GM21723 (cell line): ENCODE data around the gene UQCRH.

Experiments
- ATAC-seq: cut with Tn5 transposase; IDR thresholded peaks from one replicate; pipeline ENCODE4 v1.9.1; 2021; ENCODE audit warnings: mild to moderate bottlenecking, moderate library complexity; ENCODE audit not compliant: unreplicated experiment

Gene UQCRH

GRCh38 chr1:46303038-46303871 lies at the start of gene UQCRH, which contains the start of gene LRRC41:
TSS of gene UQCRH (plus strand) at chr1:46303698. CDS start at chr1:46303767, 69 bp downstream.
TSS of gene LRRC41 (minus strand) at chr1:46303616. CDS start at chr1:46303322, 294 bp downstream.
- peak; percentile 77 for ATAC-seq

GRCh38 chr1:46254668-46255067 lies 48.8 kb upstream of the UQCRH start:
- no peak for ATAC-seq

GRCh38 chr1:46256523-46256922 lies 47.0 kb upstream of the UQCRH start:
- ATAC-seq = no peak

- no peak for ATAC-seq
These were observed 41.0 kb upstream of the UQCRH start for GRCh38 chr1:46262508-46262907.

DNA sequence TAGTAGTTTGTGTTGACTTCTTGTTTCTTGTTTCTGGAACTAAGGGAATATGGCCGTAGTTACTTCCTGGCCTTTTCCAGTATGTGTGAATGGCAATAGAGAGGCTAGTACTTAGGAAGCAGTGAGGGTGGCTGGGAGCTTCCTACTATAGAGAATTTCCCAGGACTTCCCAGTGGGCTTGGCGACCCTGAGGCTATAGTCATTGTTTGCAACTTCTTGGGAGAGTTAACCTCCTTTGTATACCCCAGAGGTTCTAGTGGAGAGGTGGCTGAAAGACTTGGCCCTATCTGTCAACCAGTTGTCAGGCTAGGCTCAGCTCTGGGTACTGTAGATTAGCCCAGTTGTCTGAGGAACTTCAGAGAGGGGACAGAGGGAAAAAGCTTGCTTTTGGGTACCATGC lies 40.4 kb upstream of the UQCRH start:
- ATAC-seq = no peak

DNA sequence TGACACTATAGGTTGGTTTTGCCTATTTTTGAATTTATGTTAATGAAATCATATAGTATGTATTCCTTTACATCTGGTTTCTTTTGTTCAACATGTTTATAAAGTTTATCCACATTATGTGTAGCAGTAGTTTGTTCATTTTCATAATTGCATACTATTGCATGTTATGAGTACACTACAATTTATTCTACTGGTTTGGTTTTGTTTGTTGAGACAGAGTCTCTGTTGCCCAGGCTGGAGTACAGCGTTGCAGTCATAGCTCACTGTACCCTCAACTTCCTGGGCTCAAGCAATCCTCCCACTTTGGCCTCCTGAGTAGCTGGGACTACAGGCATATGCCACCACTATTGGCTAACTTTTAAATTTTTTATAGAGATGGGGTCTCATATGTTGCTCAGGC lies 34.9 kb upstream of the UQCRH start:
- no peak for ATAC-seq

GRCh38 chr1:46274225-46275029 lies 29.1 kb upstream of the UQCRH start:
- no peak for ATAC-seq

GRCh38 chr1:46275030-46275337 lies 28.5 kb upstream of the UQCRH start:
- no peak for ATAC-seq

- no peak for ATAC-seq
These were observed 25.7 kb upstream of the UQCRH start for GRCh38 chr1:46277658-46278373.

- no peak for ATAC-seq
These were observed 24.7 kb upstream of the UQCRH start for GRCh38 chr1:46278807-46279206.

GRCh38 chr1:46280092-46280491 lies 23.4 kb upstream of the UQCRH start:
- ATAC-seq = no peak

- ATAC-seq = no peak
These were observed 22.5 kb upstream of the UQCRH start for GRCh38 chr1:46281021-46281420.

GRCh38 chr1:46284058-46284457 lies 19.4 kb upstream of the UQCRH start:
- ATAC-seq = no peak

GRCh38 chr1:46284597-46285564 lies 18.6 kb upstream of the UQCRH start:
- no peak for ATAC-seq

DNA sequence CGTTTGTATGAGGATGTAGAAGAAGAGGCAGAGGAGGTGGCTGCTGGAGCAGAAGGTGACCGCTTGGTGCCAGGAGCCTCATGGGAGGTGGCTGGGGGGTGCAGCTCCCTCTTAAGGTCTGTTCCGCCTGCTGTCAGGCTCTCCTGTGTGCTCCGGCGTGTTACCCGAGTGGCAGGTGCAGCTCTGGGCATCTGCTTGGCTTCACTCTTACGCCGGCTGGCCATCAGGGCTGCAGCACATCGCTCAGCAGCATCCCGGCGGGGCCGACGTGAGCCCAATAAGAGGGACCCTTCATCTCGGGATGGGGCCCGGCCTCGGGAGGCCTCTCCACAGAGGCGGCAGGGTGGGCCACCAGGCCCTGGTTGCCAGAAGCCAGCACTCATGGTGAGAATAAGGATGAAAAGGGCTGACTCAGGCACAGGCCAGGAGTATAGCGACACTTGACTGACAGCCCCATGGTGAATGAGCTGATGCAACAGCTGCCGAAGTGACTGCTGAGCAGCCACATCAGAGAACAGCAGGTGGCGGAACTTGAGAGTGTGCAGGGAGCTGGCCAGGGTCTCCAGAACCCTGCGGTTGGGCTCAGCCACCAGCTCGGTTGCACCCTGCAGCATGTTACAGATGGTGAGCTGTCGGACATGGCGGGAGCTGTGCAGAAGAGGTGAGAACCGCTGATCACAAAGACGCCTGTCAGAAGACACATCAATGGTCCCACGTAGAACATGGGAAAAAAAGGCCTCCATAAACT lies 17.6 kb upstream of the UQCRH start:
- no peak for ATAC-seq

DNA sequence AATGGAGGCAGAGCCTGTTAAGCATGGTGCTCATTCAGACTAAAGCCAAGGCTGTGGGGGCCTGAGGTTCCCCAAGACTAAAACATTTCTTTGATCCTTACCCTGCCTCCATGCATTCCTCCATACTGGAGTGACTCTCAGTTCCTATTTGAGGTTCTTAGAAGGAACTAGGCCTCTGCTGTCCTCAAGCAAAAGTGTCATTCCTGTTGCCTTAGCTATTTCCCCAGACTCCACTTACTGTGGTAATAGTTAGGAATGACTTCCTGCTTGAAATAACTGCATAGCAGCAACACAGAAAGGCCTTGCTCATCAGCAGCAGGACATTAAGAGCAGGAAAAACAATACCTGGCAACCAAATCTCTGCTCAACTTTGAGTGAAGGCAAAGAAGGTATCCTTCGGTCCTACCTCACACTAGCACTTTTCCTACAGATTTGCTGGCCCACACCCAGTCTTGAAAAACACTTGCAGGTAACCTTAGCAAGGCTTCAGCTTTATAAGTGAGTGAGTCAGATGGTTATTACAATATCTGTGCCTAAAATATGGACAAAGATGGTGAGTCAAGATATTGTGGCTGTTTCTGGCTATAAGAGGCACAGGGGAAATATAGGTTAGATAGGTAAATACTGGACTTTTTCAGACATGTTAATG lies 14.9 kb upstream of the UQCRH start:
- ATAC-seq = no peak

GRCh38 chr1:46289134-46289494 lies 14.4 kb upstream of the UQCRH start:
- ATAC-seq = no peak

DNA sequence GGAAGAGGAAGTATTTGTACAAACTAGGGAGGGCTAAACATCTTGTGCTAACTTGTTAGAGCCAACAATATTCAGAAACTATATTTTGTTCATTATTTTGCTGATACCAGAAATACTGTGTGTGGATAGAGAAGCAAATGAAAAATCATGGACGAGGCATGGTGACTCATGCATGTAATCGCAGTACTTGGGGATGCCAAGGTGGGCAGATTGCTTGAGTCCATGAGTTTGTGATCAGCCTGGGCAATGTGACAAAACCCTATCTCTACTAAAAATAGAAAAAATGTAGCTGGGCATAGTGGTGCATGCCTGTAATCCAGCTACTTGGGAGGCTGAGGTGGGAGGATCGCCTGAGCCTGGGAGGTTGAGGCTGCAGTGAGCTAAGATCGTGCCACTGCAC lies 13.5 kb upstream of the UQCRH start:
- no peak for ATAC-seq

DNA sequence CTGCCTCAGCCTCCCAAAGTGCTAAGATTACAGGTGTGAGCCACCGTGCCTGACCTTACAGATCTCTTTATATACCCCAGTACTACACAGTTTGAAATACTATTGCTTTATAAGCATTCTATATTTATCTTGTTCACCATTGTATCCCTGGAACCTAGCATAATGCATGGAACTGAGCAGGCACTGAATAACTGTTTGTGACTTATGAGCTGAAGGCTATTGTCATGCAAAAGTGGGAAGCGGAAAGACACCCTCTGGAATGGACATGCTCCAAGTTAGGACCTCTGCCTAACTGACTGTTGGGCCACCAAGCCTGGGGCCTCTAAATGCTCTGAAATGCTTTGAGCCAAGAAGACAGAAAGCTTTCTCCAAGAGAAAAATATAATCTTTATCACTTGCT lies 8.2 kb upstream of the UQCRH start:
- no peak for ATAC-seq
